Hematopoietic multipotent progenitor cell treated with erythropoietin and hydrocortisone succinate and interleukin-3 and kit ligand, for 4 days (in vitro differentiated cells): Measurements from ENCODE around the gene SNED1.
"Not testable (repeated sequence)": the region's sequence is repeated elsewhere in the genome, so short reads cannot be mapped to it uniquely, and the experiment has no call there.

Experiments used
- DNase-seq: peaks from one replicate; pipeline ENCODE4 v3.0.0-alpha.2; 2015

The SNED1 gene

GRCh38 chr2:241091201-241091600 is 92.8 kb downstream of the SNED1 start:
- DNase-seq, result no peak

GRCh38 chr2:241091734-241092445 is 93.5 kb downstream of the SNED1 start:
- no peak for DNase-seq

GRCh38 chr2:241092677-241093076 is 94.3 kb downstream of the SNED1 start:
- DNase-seq, result no peak

GRCh38 chr2:241093133-241093781 is 94.8 kb downstream of the SNED1 start:
- DNase-seq, result not testable (repeated sequence)

GRCh38 chr2:241094172-241094571 is 95.8 kb downstream of the SNED1 start:
- no peak for DNase-seq

- no peak for DNase-seq
Observed at GRCh38 chr2:241094924-241095420, 96.6 kb downstream of the SNED1 start.

GRCh38 chr2:241095594-241096290 is 97.3 kb downstream of the SNED1 start:
- peak; percentile 18 for DNase-seq

- no peak for DNase-seq
Observed at GRCh38 chr2:241096979-241097378, 98.6 kb downstream of the SNED1 start.

- DNase-seq, result no peak
Observed at GRCh38 chr2:241099246-241099645, 100.8 kb downstream of the SNED1 start.

GRCh38 chr2:241102239-241102803 is 103.9 kb downstream of the SNED1 start, which contains the start of gene MTERF4:
TSS of gene MTERF4 (minus strand) at chr2:241102287. CDS start at chr2:241102273, 14 bp downstream.
- DNase-seq, result peak; percentile 94

GRCh38 chr2:241103176-241103595 is 104.8 kb downstream of the SNED1 start:
- no peak for DNase-seq

- DNase-seq, result not testable (repeated sequence)
Observed at GRCh38 chr2:241104611-241105010, 106.2 kb downstream of the SNED1 start.

- DNase-seq, result peak; percentile 12
Observed at GRCh38 chr2:241105641-241106040, 107.2 kb downstream of the SNED1 start.

GRCh38 chr2:241107031-241107783 is 108.8 kb downstream of the SNED1 start:
- no peak for DNase-seq

GRCh38 chr2:241108271-241109209 is 110.1 kb downstream of the SNED1 start:
- DNase-seq, result no peak

- no peak for DNase-seq
Observed at GRCh38 chr2:241109210-241110088, 111.0 kb downstream of the SNED1 start.

- DNase-seq, result no peak
Observed at GRCh38 chr2:241110089-241110606, 111.7 kb downstream of the SNED1 start.

- no peak for DNase-seq
Observed at GRCh38 chr2:241110607-241111439, 112.4 kb downstream of the SNED1 start.

GRCh38 chr2:241111440-241111805 is 113.0 kb downstream of the SNED1 start:
- no peak for DNase-seq
